GM23338 (cell line): ENCODE data around the gene GIPC1. TPM values are rescaled to one million over a fixed set of nuclear protein-coding genes. Genes with fewer than 3 reads are reported as not detected.
A peak's percentile ranks its signal among the peaks of the same experiment; 100 is the strongest.

ENCODE experiments used
- ATAC-seq: fragments of 200-7000 bp; cut with Tn5 transposase; 3 replicates; pipeline ENCODE4 v1.9.1; 2020
- DNase-seq: peaks from one replicate; pipeline ENCODE4 v3.0.0-alpha.2; 2015; ENCODE audit warnings: low spot score
- H2AFZ ChIP-seq: fragments of 200-600 bp; sonication (generic); 2 replicates; pipeline ENCODE4 v1.8.0; 2016; ENCODE audit warnings: antibody characterized with exemption, mild to moderate bottlenecking, moderate library complexity
- H3F3A ChIP-seq: fragments of 200-600 bp; sonication (generic); replicated peaks from 2 replicates; pipeline ENCODE4 v1.8.0; 2017; ENCODE audit warnings: antibody characterized with exemption, mixed run types, low read depth
- H3K27ac ChIP-seq: fragments of 200-600 bp; sonication (generic); 2 replicates; pipeline ENCODE4 v1.6.1; 2016; ENCODE audit warnings: low read depth
- H3K27me3 ChIP-seq: fragments of 200-600 bp; sonication (generic); 2 replicates; pipeline ENCODE4 v1.8.0; 2016; ENCODE audit warnings: mild to moderate bottlenecking, mixed run types, moderate library complexity; ENCODE audit not compliant: insufficient read depth
- H3K36me3 ChIP-seq: fragments of 200-600 bp; sonication (generic); 2 replicates; pipeline ENCODE4 v1.8.0; 2016; ENCODE audit warnings: mild to moderate bottlenecking; ENCODE audit not compliant: insufficient read depth
- H3K4me1 ChIP-seq: fragments of 200-600 bp; sonication (generic); 2 replicates; pipeline ENCODE4 v1.8.0; 2016; ENCODE audit warnings: mild to moderate bottlenecking, moderate library complexity; ENCODE audit not compliant: insufficient read depth
- H3K4me2 ChIP-seq: fragments of 200-600 bp; sonication (generic); 2 replicates; pipeline ENCODE4 v1.7.1; 2017; ENCODE audit warnings: mixed run types
- H3K4me3 ChIP-seq: fragments of 200-600 bp; sonication (generic); 2 replicates; pipeline ENCODE4 v1.6.1; 2016; ENCODE audit warnings: mixed run types
- H3K79me2 ChIP-seq: fragments of 200-600 bp; sonication (generic); replicated peaks from 2 replicates; pipeline ENCODE4 v1.8.0; 2017; ENCODE audit warnings: mild to moderate bottlenecking; ENCODE audit not compliant: insufficient read depth
- H3K9me2 ChIP-seq: fragments of 200-600 bp; sonication (generic); 2 replicates; pipeline ENCODE4 v1.8.0; 2017; ENCODE audit not compliant: insufficient read depth
- H4K20me1 ChIP-seq: fragments of 200-600 bp; sonication (generic); replicated peaks from 2 replicates; pipeline ENCODE4 v1.8.0; 2017; ENCODE audit warnings: mild to moderate bottlenecking; ENCODE audit not compliant: insufficient read depth
- H3K27ac Mint-ChIP-seq: 2 replicates; pipeline ENCODE4 v1.8.0; 2020; ENCODE audit warnings: inconsistent platforms, mild to moderate bottlenecking, moderate library complexity, mixed read lengths
- H3K27me3 Mint-ChIP-seq: 3 replicates; pipeline ENCODE4 v1.8.0; 2022; ENCODE audit warnings: low read depth, mild to moderate bottlenecking, moderate library complexity, mixed read lengths, inconsistent platforms; ENCODE audit not compliant: insufficient read depth, poor library complexity
- H3K36me3 Mint-ChIP-seq: 3 replicates; pipeline ENCODE4 v1.8.0; 2021; ENCODE audit warnings: low read depth, mild to moderate bottlenecking, inconsistent platforms, moderate library complexity, mixed read lengths
- H3K4me1 Mint-ChIP-seq: 3 replicates; pipeline ENCODE4 v1.8.0; 2020; ENCODE audit warnings: mild to moderate bottlenecking, inconsistent platforms, mixed read lengths
- H3K4me3 Mint-ChIP-seq: 3 replicates; pipeline ENCODE4 v1.8.0; 2021; ENCODE audit warnings: moderate library complexity, mild to moderate bottlenecking, inconsistent platforms, mixed read lengths
- H3K9me3 Mint-ChIP-seq: 3 replicates; pipeline ENCODE4 v1.8.0; 2020; ENCODE audit warnings: moderate library complexity, mild to moderate bottlenecking, inconsistent platforms, mixed read lengths
- CREB1 ChIP-seq: fragments of 250-450 bp; sonication (Bioruptor Pico); IDR thresholded peaks from 2 replicates; pipeline ENCODE4 v1.5.0; 2020; ENCODE audit warnings: low read depth, mild to moderate bottlenecking, moderate library complexity
- CTCF ChIP-seq, 2 experiments: fragments of 200-600 bp in 1 of 2; sonication (generic) in 1 of 2; conservative IDR thresholded peaks; 2 replicates each; pipeline versions ENCODE4 v1.5.1 to v1.6.1; 2016 to 2017; ENCODE audit warnings: antibody characterized with exemption in 2 of 2, low read depth in 2 of 2, mild to moderate bottlenecking in 2 of 2, moderate library complexity in 1 of 2
- EZH2 ChIP-seq: fragments of 200-600 bp; sonication (generic); IDR thresholded peaks from one replicate; pipeline ENCODE4 v1.8.0; 2017; ENCODE audit warnings: antibody characterized with exemption, mild to moderate bottlenecking, low read depth; ENCODE audit not compliant: unreplicated experiment
- EZH2phosphoT487 ChIP-seq: fragments of 200-600 bp; sonication (generic); IDR thresholded peaks from one replicate; pipeline ENCODE4 v1.8.1; 2018; ENCODE audit warnings: antibody characterized with exemption; ENCODE audit not compliant: unreplicated experiment
- JUNB ChIP-seq: IDR thresholded peaks from one replicate; pipeline ENCODE4 v1.6.1; 2016; ENCODE audit warnings: antibody characterized with exemption; ENCODE audit not compliant: unreplicated experiment
- NANOG ChIP-seq: IDR thresholded peaks from 2 replicates; pipeline ENCODE4 v1.6.1; 2016; ENCODE audit warnings: antibody characterized with exemption, borderline replicate concordance
- POLR2AphosphoS5 ChIP-seq: IDR thresholded peaks from 2 replicates; pipeline ENCODE4 v1.6.1; 2016; ENCODE audit warnings: antibody characterized with exemption, low read depth
- REST ChIP-seq: IDR thresholded peaks from one replicate; pipeline ENCODE4 v1.6.1; 2018; ENCODE audit warnings: antibody characterized with exemption; ENCODE audit not compliant: unreplicated experiment
- STAT1 ChIP-seq: IDR thresholded peaks from one replicate; pipeline ENCODE4 v1.6.1; 2016; ENCODE audit warnings: antibody characterized with exemption; ENCODE audit not compliant: unreplicated experiment
- ZNF114 ChIP-seq: fragments of 250-450 bp; sonication (Bioruptor Pico); IDR thresholded peaks from 2 replicates; pipeline ENCODE4 v1.5.0; 2020; ENCODE audit warnings: mild to moderate bottlenecking, moderate library complexity
- ZNF331 ChIP-seq: fragments of 250-450 bp; sonication (Bioruptor Pico); IDR thresholded peaks from 2 replicates; pipeline ENCODE4 v1.5.0; 2020; ENCODE audit warnings: low read depth, mild to moderate bottlenecking, moderate library complexity
- polyA plus RNA-seq: library from polyadenylated mRNA; unstranded; fragments of >200 nt; fragmentation: Nextera tagmentation; extraction: Ambion mirVana; gene quantifications from 2 replicates; pipeline ENCODE4 v1.2.1, GENCODE V29; 2016
- total RNA-seq: library from RNA; depleted of rRNA; stranded (reverse); fragments of >200 nt; shearing (Covaris generic); gene quantifications from 2 replicates; pipeline ENCODE4 v1.2.3, GENCODE V29; 2014
- TF ChIP-seq, protein P1 (sequence below): IDR thresholded peaks from 2 replicates; pipeline ENCODE4 v1.6.1; 2016; ENCODE audit warnings: antibody characterized with exemption
- TF ChIP-seq, protein P2 (sequence below): fragments of 250-450 bp; sonication (Bioruptor Pico); IDR thresholded peaks from 2 replicates; pipeline ENCODE4 v1.5.0; 2020; ENCODE audit warnings: mild to moderate bottlenecking, moderate library complexity

Gene GIPC1
- total and polyA plus RNA-seq, 2 experiments from 2014 or later = 51.6 to 106 TPM

GRCh38 chr19:14514215-14514863 lies 18.4 kb upstream of the GIPC1 start:
- H3K4me3 Mint-ChIP-seq = no peak overlapping the region
- H3K4me3 ChIP-seq = no peak overlapping the region
- no peaks in the 10 kb centered on the region for H3K27me3 ChIP-seq
- H3F3A ChIP-seq = peaks cover 33% of the 10 kb centered on the region
- H4K20me1 ChIP-seq = peaks cover 24% of the 10 kb centered on the region; the same call in 1 of the 2 replicates
- H3K4me2 ChIP-seq = no peak overlapping the region
- peaks cover 15% of the 10 kb centered on the region for H3K27me3 Mint-ChIP-seq
- H3K4me1 ChIP-seq = peaks cover 11% of the 10 kb centered on the region; the same call in 1 of the 2 replicates
- H2AFZ ChIP-seq = no peak overlapping the region
- peaks cover 3% of the 10 kb centered on the region for H3K36me3 ChIP-seq
- DNase-seq = no peak
- no peak for TF ChIP-seq ZNF331 (CRISPR knock-in tag)
- TF ChIP-seq, protein P1, sequence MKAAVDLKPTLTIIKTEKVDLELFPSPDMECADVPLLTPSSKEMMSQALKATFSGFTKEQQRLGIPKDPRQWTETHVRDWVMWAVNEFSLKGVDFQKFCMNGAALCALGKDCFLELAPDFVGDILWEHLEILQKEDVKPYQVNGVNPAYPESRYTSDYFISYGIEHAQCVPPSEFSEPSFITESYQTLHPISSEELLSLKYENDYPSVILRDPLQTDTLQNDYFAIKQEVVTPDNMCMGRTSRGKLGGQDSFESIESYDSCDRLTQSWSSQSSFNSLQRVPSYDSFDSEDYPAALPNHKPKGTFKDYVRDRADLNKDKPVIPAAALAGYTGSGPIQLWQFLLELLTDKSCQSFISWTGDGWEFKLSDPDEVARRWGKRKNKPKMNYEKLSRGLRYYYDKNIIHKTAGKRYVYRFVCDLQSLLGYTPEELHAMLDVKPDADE = no peak
- no peak for TF ChIP-seq CTCF (conservative IDR thresholded peaks at IDR 0.05; ENCODE audit: low read depth in 2 of 2)
- TF ChIP-seq, protein P2, sequence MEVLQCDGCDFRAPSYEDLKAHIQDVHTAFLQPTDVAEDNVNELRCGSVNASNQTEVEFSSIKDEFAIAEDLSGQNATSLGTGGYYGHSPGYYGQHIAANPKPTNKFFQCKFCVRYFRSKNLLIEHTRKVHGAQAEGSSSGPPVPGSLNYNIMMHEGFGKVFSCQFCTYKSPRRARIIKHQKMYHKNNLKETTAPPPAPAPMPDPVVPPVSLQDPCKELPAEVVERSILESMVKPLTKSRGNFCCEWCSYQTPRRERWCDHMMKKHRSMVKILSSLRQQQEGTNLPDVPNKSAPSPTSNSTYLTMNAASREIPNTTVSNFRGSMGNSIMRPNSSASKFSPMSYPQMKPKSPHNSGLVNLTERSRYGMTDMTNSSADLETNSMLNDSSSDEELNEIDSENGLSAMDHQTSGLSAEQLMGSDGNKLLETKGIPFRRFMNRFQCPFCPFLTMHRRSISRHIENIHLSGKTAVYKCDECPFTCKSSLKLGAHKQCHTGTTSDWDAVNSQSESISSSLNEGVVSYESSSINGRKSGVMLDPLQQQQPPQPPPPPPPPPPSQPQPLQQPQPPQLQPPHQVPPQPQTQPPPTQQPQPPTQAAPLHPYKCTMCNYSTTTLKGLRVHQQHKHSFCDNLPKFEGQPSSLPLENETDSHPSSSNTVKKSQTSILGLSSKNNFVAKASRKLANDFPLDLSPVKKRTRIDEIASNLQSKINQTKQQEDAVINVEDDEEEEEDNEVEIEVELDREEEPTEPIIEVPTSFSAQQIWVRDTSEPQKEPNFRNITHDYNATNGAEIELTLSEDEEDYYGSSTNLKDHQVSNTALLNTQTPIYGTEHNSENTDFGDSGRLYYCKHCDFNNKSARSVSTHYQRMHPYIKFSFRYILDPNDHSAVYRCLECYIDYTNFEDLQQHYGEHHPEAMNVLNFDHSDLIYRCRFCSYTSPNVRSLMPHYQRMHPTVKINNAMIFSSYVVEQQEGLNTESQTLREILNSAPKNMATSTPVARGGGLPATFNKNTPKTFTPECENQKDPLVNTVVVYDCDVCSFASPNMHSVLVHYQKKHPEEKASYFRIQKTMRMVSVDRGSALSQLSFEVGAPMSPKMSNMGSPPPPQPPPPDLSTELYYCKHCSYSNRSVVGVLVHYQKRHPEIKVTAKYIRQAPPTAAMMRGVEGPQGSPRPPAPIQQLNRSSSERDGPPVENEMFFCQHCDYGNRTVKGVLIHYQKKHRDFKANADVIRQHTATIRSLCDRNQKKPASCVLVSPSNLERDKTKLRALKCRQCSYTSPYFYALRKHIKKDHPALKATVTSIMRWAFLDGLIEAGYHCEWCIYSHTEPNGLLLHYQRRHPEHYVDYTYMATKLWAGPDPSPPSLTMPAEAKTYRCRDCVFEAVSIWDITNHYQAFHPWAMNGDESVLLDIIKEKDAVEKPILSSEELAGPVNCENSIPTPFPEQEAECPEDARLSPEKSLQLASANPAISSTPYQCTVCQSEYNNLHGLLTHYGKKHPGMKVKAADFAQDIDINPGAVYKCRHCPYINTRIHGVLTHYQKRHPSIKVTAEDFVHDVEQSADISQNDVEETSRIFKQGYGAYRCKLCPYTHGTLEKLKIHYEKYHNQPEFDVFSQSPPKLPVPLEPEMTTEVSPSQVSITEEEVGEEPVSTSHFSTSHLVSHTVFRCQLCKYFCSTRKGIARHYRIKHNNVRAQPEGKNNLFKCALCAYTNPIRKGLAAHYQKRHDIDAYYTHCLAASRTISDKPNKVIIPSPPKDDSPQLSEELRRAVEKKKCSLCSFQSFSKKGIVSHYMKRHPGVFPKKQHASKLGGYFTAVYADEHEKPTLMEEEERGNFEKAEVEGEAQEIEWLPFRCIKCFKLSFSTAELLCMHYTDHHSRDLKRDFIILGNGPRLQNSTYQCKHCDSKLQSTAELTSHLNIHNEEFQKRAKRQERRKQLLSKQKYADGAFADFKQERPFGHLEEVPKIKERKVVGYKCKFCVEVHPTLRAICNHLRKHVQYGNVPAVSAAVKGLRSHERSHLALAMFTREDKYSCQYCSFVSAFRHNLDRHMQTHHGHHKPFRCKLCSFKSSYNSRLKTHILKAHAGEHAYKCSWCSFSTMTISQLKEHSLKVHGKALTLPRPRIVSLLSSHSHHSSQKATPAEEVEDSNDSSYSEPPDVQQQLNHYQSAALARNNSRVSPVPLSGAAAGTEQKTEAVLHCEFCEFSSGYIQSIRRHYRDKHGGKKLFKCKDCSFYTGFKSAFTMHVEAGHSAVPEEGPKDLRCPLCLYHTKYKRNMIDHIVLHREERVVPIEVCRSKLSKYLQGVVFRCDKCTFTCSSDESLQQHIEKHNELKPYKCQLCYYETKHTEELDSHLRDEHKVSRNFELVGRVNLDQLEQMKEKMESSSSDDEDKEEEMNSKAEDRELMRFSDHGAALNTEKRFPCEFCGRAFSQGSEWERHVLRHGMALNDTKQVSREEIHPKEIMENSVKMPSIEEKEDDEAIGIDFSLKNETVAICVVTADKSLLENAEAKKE = no peak
- TF ChIP-seq EZH2 = no peak
- no peak for TF ChIP-seq NANOG
- no peak for TF ChIP-seq POLR2AphosphoS5
- no peak for TF ChIP-seq JUNB
- TF ChIP-seq ZNF114 (CRISPR knock-in tag) = no peak
- no peak for TF ChIP-seq EZH2phosphoT487
- no peak for TF ChIP-seq REST
- no peak for TF ChIP-seq CREB1
- TF ChIP-seq STAT1 = no peak
- no peaks in the 10 kb centered on the region; the same call in 2 of the 3 replicates for H3K9me3 Mint-ChIP-seq
- peaks cover 31% of the 10 kb centered on the region for H3K79me2 ChIP-seq
- no peaks in the 10 kb centered on the region for H3K9me2 ChIP-seq
- no peak for ATAC-seq
- H3K4me1 Mint-ChIP-seq = peaks cover 24% of the 10 kb centered on the region
- H3K27ac Mint-ChIP-seq = no peak overlapping the region
- 0 out of 2 replicates have a peak overlapping the region, but pooled peaks have one; percentile 72 for H3K27ac ChIP-seq
- peaks cover 34% of the 10 kb centered on the region for H3K36me3 Mint-ChIP-seq
